Cerebellar nuclear complex (tissue), 1 donor: ENCODE measurements around the gene NEU1.
A peak's percentile ranks its signal among the peaks of the same experiment; 100 is the strongest.
"Not testable (repeated sequence)": the region's sequence is repeated elsewhere in the genome, so short reads cannot be mapped to it uniquely, and the experiment has no call there.

Experiments
- DNase-seq, 2 experiments: peaks; one replicate each; lab custom pipeline; 2025; lab: John Stamatoyannopoulos, UW

The NEU1 gene

DNA sequence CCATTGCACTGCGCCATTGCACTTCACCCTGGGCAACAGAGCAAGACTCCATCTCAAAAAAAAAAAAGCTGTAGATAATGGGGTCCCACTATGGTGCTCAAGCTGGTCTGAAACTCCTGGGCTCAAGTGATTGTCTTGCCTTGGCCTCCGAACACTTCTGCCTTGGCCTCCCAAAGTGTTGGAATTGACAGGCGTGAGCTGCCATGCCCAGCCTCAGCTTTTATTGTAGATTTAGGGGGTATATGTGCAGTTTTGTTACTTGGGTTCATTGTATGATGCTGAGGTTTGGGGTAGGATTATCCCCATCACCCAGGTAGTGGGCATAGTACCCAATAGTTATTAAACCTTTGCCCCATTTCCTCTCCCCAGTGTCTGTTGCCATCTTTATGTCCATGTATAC, 23.7 kb downstream of the NEU1 start:
- DNase-seq: no peak

DNA sequence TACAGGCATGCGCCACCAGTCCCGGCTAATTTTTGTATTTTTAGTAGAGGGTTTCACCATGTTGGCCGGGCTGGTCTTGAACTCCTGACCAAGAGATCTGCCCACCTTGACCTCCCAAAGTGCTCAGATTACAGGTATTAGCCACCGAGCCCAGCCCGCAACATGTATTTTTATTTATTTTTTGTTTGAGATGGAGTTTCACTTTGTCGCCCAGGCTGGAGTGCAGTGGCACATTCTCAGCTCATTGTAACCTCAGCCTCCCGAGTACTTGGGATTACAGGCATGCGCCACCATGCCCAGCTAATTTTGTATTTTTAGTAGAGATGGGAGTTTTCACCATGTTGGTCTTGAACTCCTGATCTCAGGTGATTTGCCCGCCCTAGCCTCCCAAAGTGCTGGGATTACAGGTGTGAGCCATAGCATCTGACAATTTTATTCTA, 24.5 kb downstream of the NEU1 start:
- not testable (repeated sequence) for DNase-seq

DNA sequence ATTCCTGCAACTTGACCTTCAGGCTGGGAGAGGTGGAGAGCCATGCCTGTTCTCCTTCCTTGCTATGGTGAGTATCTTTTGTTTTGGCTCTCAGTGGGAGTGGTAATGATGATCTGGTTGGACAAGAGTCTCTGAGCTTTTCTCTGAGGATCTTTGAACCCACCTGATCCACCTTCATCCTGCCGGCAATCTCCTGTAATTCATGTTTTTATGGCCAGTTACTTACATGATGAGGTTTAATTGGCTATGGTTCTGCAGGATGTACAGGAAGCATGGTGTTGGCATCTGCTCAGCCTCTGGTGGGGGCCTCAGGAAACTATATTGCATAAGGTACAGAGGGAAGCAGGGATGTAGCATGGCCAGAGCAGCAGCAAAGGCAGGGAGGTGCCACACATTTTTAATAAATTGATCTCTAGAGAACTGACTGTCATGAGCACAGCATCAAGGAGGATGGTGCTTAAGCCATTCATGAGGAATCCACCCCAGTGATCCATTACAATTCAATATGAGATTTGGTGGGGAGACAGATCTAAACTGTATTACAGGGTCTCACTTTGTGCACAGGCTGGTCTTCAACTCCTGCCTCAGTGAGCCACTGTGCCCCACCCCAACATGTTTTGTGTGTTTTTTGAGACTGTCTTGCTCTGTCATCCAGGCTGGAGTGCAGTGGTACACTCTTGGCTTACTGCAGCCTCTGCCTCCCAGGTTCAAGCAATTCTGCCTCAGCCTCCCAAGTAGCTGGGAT, 25.1 kb downstream of the NEU1 start:
- no peak for DNase-seq

DNA sequence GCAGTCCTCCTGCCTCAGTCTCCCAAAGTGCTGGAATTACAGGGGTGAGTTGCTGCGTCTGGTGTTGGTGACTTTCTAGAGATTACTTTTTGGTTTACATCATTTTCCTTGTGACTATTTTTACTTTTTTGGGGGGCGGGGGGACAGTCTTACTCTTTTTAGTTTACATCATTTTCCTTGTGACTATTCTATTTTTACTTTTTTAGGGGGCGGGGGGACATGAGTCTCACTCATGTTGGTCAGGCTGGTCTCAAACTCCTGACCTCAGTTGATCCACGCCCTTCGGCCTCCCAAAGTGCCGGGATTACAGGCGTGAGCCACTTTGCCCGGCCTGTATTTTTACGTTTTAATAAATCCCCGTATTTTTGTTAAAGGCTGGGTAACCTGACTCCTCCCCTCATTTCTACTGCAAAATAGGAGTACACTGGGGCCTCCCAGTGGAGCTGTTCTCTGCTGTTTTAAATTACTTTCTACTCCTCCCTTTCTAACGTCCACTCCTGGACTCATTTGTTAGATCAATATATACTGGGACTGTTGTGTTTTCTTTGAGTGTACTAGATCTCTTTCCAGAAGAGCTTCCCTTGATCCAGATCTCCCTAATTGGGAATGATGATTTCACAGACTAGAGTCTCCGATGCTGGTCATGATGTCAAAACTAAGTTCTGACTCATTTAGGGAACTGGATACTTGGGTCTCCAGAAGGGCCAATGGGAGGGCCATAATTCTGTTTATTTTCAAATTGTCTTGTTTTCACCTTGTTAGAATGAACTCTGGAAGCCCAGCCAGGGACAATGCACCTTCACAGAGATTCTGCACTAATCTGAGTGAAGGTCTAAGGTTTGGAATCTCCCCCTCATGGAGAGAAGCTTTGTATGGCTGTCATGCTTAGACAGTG, 25.9 kb downstream of the NEU1 start:
- no peak for DNase-seq

DNA sequence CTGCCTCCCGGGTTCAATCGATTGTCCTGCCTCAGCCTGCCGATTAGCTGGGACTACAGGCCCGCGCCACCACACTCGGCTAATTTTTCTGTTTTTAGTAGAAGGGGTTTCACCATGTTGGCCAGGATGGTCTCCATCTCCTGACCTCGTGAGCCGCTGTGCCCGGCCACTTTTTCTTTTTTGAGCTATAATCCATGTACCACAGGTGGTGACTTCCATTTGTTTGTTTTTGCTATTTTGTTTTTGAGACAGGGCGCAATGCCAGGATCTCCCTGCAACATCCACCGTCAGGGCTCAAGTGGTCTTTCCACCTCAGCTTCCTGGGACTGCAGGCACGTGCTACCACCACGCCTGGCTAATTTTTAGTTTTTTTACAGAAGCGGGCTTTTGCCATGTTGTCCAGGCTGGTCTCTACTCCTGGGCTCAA, 26.6 kb downstream of the NEU1 start:
- no peak for DNase-seq

DNA sequence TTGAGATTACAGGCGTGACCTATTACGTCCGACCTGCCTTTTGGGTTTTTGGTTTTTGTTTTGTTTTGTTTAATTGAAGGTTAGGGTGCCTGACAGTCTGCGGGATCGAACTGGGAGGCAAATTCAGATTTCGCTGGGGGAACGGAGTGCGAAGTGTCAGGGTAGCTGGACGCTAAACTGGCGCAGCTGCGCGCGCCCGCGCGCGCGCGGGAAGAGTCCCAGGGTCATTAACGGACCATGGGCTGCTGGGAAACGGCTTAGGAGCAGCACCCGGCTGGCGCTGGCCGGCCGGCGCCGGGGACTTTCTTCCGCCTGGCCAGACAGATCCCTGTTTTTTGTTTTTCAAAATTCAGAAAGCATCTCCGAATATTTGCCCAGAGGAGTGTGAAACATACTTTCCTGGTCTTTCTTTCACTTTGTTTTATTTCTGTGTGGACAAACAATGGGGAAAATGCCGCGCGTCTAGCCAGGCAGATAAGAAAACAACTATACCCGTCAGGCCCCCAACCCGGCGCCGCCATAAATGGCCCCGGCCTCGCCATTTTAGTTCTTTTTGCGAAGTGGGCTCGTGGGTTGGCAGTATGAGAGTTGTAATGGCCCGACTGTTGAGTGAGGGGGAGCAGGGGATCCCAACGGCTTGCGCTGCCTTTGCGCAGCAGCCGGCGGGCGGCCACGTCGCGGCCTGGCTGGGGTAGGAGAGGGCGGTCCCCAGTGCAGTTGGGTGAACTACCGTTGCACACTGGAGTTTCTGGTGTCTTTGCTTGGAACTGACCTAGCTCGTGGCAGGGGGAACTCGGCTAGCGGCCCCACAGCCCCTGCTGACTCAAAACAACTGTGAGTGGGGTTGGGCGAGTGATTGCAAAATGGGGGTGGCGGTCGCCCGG, 28.0 kb downstream of the NEU1 start:
- DNase-seq: peak in 1 of 2 experiments; percentile 48

DNA sequence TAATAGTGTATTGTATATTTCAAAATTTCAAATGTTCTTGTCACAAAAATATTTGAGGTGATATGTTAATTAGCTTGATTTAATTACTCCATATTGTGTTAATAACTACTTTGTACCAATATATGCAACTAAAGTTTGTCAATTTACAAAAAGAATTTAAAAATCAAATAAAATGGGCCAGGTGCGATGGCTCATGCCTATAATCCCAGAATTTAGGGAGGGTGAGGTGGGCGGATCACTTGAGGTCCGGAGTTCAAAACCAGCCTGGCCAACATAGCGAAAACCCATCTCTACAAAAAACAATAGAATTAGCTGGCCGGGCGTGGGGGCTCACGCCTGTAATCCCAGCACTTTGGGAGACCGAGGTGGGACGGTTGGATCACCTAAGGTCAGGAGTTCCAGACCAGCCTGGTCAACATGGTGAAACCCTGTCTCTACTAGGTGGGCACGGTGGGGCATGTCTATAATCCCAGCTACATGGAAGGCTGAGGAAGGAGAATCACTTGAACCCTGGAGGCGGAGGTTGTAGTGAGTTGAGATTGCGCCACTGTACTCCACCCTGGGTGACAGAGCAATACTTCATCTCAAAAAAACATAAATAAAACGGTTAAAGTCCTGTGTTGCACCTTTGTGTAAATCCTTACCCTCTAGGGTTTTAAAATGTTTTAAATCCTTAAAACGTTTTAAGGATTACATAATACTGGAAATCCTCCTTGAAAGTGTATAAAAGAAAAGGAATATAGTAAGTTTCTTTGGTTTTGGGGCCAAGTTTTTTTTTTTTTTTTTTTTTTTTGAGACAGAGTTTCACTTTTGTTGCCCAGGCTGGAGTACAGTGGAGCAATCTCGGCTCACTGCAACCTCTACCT, 31.0 kb downstream of the NEU1 start:
- no peak for DNase-seq

DNA sequence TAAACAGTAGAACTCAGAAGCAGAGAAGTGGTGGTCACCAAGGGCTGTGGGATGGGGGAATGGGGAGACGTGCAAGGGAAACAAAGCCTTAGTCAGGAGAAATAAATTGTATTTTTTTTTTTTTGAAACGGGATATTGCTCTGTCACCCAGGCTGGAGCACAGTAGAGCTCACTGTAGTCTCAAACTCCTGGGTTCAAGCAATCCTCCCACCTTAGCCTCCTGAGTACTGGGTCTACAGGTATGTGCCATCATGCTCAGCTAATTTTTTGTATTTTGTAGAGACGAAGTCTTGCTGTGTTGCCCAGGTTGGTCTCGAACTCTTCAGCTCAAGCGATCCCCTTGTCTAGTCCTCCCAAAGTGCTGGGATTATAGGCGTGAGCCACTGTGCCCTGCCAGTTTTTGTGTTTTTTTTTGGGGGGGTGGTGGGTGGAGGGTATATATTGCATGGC, 31.7 kb downstream of the NEU1 start:
- no peak for DNase-seq

DNA sequence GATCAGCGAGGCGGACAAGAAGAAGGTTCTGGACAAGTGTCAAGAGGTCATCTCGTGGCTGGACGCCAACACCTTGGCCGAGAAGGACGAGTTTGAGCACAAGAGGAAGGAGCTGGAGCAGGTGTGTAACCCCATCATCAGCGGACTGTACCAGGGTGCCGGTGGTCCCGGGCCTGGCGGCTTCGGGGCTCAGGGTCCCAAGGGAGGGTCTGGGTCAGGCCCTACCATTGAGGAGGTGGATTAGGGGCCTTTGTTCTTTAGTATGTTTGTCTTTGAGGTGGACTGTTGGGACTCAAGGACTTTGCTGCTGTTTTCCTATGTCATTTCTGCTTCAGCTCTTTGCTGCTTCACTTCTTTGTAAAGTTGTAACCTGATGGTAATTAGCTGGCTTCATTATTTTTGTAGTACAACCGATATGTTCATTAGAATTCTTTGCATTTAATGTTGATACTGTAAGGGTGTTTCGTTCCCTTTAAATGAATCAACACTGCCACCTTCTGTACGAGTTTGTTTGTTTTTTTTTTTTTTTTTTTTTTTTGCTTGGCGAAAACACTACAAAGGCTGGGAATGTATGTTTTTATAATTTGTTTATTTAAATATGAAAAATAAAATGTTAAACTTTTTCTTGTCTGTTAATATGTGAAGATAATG, 32.9 kb downstream of the NEU1 start:
- DNase-seq: peak in 1 of 2 experiments; percentile 25

DNA sequence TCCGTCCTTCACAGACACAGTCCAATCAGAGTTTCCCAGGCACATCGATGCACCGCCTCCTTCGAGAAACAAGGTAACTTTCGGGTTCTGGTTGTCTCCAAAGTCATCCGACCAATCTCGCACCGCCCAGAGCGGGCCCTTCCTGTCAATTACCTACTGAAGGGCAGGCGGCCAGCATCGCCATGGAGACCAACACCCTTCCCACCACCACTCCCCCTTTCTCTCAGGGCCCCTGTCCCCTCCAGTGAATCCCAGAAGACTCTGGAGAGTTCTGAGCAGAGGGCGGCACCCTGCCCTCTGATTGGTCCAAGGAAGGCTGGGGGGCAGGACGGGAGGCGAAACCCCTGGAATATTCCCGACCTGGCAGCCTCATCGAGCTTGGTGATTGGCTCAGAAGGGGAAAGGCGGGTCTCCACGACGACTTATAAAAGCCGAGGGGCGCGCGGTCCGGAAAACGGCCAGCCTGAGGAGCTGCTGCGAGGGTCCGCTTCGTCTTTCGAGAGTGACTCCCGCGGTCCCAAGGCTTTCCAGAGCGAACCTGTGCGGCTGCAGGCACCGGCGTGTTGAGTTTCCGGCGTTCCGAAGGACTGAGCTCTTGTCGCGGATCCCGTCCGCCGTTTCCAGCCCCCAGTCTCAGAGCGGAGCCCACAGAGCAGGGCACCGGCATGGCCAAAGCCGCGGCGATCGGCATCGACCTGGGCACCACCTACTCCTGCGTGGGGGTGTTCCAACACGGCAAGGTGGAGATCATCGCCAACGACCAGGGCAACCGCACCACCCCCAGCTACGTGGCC, 35.1 kb downstream of the NEU1 start, which contains the start of gene HSPA1B:
TSS of gene HSPA1B (plus strand) at position 453 of the 794 bp plus-strand sequence. CDS start at position 666, 213 bp downstream.
- peak; percentile 91 to 97 for DNase-seq

DNA sequence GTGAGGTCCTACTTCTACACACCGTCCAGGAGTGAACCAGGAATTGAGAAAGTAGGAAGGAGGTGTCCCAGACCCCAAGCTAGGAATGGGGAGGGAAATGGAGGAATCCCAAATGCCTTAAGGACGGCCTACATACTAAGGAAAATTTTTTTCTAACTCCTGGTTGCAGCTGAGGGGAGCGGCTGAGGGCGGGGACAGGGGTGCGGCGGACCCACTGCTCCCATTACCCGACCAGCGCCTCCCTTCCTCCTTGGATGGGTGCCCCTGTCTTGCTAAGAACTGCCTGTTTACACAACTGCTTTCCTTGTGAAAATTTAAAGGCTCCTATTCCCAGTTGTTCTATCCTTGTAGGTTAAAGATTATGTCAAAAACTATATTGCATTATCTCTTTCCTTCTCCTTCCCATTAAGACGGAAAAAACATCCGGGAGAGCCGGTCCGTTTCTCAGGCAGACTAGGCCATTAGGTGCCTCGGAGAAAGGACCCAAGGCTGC, 35.8 kb downstream of the NEU1 start:
- DNase-seq: no peak

DNA sequence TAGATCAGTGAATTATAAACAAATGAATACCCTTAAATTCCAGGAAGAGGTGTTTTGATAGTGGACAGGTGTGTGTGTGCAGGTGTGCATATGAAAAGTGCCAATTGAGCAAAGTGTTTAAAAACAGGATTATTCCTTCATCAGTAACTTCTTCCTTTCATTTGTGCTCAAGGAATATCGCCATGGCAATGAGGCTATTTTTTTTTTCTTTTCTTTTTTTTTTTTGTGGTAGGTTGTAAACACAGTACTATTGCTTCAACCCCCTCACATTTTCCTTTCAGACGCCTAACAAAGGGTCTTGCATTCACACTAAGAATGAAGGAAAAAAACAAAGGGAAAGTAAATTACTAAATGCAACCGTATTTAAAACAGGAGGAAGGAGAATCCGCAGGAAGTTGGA, 37.1 kb downstream of the NEU1 start:
- no peak for DNase-seq

DNA sequence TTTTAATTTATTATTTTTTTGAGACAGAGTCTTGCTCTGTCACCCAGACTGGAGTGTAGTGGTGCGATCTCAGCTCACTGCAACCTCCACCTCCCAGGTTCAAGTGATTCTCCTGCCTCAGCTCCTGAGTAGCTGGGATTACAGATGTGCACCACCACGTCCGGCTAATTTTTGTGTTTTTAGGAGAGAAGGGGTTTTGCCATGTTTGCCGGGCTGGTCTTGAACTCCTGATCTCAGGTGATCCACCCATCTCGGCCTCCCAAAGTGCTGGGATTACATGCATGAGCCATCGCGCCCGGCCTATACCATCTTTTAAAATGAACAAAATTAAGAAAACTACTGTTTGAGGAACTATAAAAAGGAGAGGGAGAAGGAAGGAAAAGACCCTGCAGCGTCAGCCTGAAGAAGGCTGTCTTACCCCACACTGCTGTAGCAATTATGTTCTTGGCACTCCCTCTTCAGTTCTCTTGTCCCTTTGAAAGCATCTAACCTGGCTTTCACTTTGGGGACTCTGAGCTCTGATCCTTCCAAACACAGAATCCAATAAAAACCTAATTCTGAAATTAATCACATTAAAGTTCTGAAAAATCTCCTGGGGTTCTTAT, 38.9 kb downstream of the NEU1 start:
- not testable (repeated sequence) for DNase-seq

DNA sequence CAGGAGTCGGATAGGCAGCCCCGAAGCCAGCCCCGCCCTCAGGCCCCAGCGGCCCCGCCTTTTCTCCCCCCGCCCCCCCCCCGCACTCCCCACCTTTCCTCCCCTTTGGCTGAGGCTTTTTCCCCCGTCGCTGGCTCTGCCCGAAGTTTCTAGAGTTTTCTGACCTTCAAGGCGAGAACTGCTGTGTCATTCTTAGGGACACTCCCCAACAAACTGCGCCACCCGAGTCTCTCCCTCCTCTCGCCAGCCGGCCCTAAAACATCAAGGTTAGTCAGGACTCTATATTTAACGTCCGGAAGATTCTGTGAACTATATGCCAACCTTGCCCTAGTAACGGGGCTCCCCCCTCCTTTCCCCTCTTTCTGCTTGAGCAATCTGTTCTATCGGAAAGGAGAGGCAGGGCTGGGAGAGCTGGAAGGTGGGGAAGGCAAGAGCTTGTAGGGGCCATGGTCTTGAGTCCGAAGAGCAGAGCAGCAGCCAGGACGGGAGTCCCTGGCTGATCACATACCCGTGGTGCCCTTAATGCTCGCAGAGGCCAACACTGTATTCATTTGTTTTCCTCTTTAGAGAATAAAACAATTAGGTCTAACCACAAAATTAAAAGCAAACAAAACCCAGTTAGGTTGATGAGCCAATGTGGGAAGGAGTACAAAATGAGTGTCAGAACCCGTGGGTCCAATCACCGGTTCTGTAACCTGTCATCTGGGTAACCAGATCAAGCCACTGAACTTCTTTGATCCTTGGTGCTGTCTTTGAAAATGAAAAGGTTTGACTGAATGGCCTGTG, 40.4 kb downstream of the NEU1 start:
- no peak for DNase-seq

DNA sequence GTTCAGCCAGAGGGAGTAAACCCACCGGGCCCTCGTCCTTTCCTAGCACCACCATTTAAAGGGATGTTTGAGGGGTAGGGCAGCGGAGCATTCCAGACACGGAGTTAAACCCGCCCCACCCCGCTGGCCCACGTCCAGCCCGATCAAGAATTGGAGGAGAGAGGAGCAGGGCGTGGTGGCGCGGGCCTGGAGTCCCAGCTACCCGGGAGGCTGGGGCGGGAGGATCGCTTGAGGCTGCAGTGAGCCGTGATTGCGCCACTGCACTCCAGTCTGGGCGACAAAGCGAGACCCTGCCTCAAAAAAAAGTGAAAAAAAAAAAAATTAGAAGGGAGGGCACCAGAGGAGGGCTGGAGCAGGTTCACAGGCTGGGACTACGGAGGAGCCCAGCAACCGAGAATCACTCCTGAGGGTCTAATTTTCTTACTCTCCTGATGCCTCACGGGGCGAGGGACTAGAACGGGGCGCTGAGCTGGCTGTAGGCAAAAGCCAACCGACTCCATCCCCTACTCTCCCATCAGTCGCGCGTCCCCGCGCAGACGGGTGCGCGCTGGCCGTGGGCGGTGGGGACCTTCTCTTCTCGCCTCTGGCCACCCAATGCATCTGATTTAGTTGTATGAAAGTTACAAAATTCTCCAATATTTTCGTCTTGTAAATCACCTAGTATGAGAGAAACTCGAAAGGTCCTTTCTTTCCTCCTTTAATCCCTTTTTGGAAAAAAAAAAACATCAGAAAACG, 41.2 kb downstream of the NEU1 start:
- DNase-seq: peak in 1 of 2 experiments; percentile 42

DNA sequence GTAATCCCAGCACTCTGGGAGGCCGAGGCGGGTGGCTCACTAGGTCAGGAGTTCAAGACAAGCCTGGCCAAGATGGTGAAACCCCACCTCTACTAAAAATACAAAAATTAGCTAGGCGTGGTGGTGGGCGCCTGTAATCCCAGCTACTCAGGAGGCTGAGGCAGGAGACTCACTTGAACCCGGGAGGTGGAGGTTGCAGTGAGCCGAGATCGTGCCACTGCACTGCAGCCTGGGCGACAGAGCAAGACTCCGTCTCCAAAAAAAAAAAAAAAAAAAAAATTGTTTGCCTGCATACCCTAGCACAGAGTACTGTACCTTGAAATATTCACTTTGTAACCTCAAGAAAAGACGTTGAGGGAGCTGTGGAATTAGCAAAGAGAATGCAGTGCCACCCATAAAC, 42.2 kb downstream of the NEU1 start:
- DNase-seq: not testable (repeated sequence)

DNA sequence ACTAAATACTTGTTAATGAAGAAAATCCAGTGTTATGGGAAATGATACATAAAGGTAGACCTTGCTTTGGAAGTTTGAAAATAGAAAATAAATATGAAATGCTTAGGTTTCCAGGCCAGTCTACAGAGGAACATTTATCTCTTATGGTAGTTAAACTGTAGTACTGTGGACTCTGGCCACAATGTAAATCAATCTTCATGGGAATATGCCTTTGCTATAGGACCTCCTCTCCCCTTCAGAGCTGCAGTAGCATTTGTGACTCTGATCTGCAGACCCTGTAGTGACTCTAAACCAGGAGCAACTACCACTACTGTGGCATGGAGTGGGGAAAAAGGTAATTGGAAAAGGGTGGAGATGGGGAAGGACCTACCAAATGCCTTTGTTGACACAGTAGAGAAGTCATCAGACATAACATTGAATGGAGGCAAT, 42.7 kb downstream of the NEU1 start:
- DNase-seq: no peak
